Measurements from ENCODE around the gene PDE4D. TPM values are rescaled to one million over a fixed set of nuclear protein-coding genes. Genes with fewer than 3 reads are reported as not detected.
"Not testable (repeated sequence)": the region's sequence is repeated elsewhere in the genome, so short reads cannot be mapped to it uniquely, and the experiment has no call there.

The PDE4D gene
- total and polyA plus RNA-seq, 3 donors from 2014 or later, result 7.8 to 13.9 (median 8.7) TPM

DNA sequence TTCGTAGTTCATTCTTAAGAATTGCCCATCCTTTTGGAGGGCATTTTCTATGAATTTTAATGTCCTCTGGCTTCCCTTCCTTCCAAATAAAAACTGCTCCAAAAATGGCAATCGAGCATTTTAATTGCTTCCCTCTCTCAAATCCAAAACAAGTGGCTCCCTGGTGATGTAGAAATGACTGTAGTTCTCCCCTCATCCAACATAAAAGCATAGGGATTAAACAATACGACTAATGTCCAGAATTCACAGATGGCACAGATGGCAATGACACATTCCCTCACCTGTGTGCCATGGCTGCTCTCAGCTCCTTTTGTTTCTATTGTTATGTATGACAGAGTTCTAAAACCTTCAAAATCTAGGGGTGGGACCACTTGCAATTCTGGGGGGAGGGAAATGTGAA lies 893.3 kb downstream of the PDE4D start:
- Histone ChIP-seq H3K4me3 (no peak overlapping the region), H3K36me3 (ENCODE audit: low read depth, missing control alignments) (no peaks in the 10 kb centered on the region), H3K9me3 (no peaks in the 10 kb centered on the region), H3K27me3 (no peaks in the 10 kb centered on the region), H3K4me1 (no peaks in the 10 kb centered on the region), H3K27ac (no peak overlapping the region)
- 76 to 79% methylated on average over 3 of the region's 3 CpGs for whole genome bisulfite sequencing, 2 donors
- intact Hi-C loops (cut with DNase I; ENCODE audit: low total_unique reads), result no loop called here
- TF ChIP-seq POLR2A (IDR thresholded peaks at IDR 0.05), result no peak
- TF ChIP-seq, protein P1, sequence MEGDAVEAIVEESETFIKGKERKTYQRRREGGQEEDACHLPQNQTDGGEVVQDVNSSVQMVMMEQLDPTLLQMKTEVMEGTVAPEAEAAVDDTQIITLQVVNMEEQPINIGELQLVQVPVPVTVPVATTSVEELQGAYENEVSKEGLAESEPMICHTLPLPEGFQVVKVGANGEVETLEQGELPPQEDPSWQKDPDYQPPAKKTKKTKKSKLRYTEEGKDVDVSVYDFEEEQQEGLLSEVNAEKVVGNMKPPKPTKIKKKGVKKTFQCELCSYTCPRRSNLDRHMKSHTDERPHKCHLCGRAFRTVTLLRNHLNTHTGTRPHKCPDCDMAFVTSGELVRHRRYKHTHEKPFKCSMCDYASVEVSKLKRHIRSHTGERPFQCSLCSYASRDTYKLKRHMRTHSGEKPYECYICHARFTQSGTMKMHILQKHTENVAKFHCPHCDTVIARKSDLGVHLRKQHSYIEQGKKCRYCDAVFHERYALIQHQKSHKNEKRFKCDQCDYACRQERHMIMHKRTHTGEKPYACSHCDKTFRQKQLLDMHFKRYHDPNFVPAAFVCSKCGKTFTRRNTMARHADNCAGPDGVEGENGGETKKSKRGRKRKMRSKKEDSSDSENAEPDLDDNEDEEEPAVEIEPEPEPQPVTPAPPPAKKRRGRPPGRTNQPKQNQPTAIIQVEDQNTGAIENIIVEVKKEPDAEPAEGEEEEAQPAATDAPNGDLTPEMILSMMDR (IDR thresholded peaks at IDR 0.05), result no peak
- DNase-seq, result no peak

- no peak overlapping the region for H3K27ac ChIP-seq
- no peaks in the 10 kb centered on the region for H3K27me3 ChIP-seq
- no peaks in the 10 kb centered on the region for H3K9me3 ChIP-seq
- WGBS, 2 donors, result 58 to 75% methylated on average over 7 of the region's 7 CpGs
- TF ChIP-seq POLR2A (IDR thresholded peaks at IDR 0.05), result no peak
- TF ChIP-seq, protein P1 (IDR thresholded peaks at IDR 0.05), result no peak
- H3K36me3 ChIP-seq (ENCODE audit: low read depth, missing control alignments), result no peaks in the 10 kb centered on the region
- no peaks in the 10 kb centered on the region for H3K4me1 ChIP-seq
- peak overlapping the region in 1 of 2 donors; percentile 11 for H3K4me3 ChIP-seq
- intact Hi-C loops (cut with DNase I; ENCODE audit: low total_unique reads), result no loop called here
- peak; percentile 70 for DNase-seq
Observed at GRCh38 chr5:58999804-59000203, 893.7 kb downstream of the PDE4D start.

DNA sequence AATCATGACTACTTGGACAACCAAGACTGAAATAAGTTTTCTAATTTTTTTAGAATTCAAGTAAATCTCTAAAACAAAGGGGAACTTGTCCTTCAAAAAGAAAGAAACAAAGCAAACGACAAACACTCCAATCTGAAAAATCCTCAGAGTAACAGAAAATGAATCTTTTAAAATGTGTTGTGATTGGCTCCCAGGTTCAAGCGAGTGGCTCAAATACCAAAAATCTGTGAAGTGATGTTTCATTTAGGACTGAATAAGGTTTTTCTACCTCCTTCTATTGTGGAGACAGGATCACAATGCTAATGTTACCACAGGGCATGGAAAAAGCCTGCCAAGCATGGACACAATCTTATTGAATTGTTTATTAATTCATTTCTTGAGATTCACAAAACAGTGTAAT lies 895.0 kb downstream of the PDE4D start:
- no peak for DNase-seq
- H3K36me3 ChIP-seq (ENCODE audit: low read depth, missing control alignments), result no peaks in the 10 kb centered on the region
- H3K9me3 ChIP-seq, result no peaks in the 10 kb centered on the region
- H3K27me3 ChIP-seq, result no peaks in the 10 kb centered on the region
- no peaks in the 10 kb centered on the region for H3K4me1 ChIP-seq
- TF ChIP-seq POLR2A (IDR thresholded peaks at IDR 0.05), result no peak
- TF ChIP-seq, protein P1 (IDR thresholded peaks at IDR 0.05), result no peak
- WGBS, 2 donors, result 39 to 48% methylated on average over 2 of the region's 2 CpGs
- H3K27ac ChIP-seq, result no peak overlapping the region
- intact Hi-C loops (cut with DNase I; ENCODE audit: low total_unique reads), result no loop called here
- H3K4me3 ChIP-seq, result no peak overlapping the region

GRCh38 chr5:58995779-58996178 lies 897.7 kb downstream of the PDE4D start:
- H3K9me3 ChIP-seq; intact Hi-C loops (cut with DNase I; ENCODE audit: low total_unique reads); H3K4me1 ChIP-seq; DNase-seq; H3K36me3 ChIP-seq (ENCODE audit: low read depth, missing control alignments); H3K27ac ChIP-seq; H3K27me3 ChIP-seq; H3K4me3 ChIP-seq: not testable (repeated sequence)
- 86 to 91% methylated on average over 3 of the region's 3 CpGs for WGBS, 2 donors

DNA sequence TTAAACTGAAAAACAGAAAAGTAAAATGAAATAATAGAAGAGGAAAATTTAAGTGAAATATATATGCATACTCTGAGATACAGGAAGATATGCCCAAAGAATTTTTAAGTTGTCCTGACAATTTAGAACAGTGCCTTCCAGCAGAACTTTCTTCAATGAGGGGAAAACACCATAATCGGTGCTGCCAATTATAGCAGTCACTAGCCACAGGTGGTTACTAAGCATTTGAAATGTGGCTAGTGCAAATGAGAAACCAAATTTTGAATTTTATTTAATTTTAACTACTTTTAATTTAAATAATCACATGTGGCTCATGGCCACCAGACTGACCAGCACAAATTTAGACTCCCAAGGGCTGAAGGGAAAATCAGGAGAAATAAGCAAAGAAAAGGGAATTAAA lies 900.1 kb downstream of the PDE4D start:
- no peak overlapping the region for H3K27ac ChIP-seq
- TF ChIP-seq POLR2A (IDR thresholded peaks at IDR 0.05), result no peak
- TF ChIP-seq, protein P1 (IDR thresholded peaks at IDR 0.05), result no peak
- no peaks in the 10 kb centered on the region for H3K27me3 ChIP-seq
- H3K4me1 ChIP-seq, result no peaks in the 10 kb centered on the region
- H3K9me3 ChIP-seq, result no peaks in the 10 kb centered on the region
- H3K36me3 ChIP-seq (ENCODE audit: low read depth, missing control alignments), result no peaks in the 10 kb centered on the region
- H3K4me3 ChIP-seq, result no peak overlapping the region
- no peak for DNase-seq
- intact Hi-C loops (cut with DNase I; ENCODE audit: low total_unique reads), result no loop called here
- WGBS, 2 donors, result 92% methylated on average over 1 of the region's 1 CpG
